WTC11 (cell line): ENCODE measurements around the gene MLF2. TPM values are rescaled to one million over a fixed set of nuclear protein-coding genes. Genes with fewer than 3 reads are reported as not detected.

Experiments used
- ATAC-seq: fragments of 200-7000 bp; cut with Tn5 transposase; 2 replicates; pipeline ENCODE4 v1.10.0; 2021; ENCODE audit warnings: mild to moderate bottlenecking, moderate library complexity
- CTCF ChIA-PET: fragments of 300-600 bp; sonication (Branson Sonifier 250); formaldehyde crosslinking; loops from one replicate; lab custom pipeline; 2021; ENCODE audit warnings: antibody characterized with exemption; lab: Charles Lee
- POLR2A ChIA-PET: fragments of 350-600 bp; sonication (Branson Sonifier 250); formaldehyde crosslinking; loops from one replicate; lab custom pipeline; 2021; ENCODE audit warnings: antibody characterized with exemption; lab: Charles Lee
- DNase-seq: peaks from one replicate; pipeline ENCODE4 v3.0.0; 2021; ENCODE audit warnings: low spot score
- H3K27ac Mint-ChIP-seq: 2 replicates; pipeline ENCODE4 v1.8.0; 2021; ENCODE audit warnings: mixed read lengths
- H3K27me3 Mint-ChIP-seq: 2 replicates; pipeline ENCODE4 v1.8.0; 2021; ENCODE audit warnings: low read depth, mild to moderate bottlenecking, moderate library complexity, mixed read lengths
- H3K36me3 Mint-ChIP-seq: 2 replicates; pipeline ENCODE4 v1.8.0; 2021; ENCODE audit warnings: mixed read lengths
- H3K4me1 Mint-ChIP-seq: 2 replicates; pipeline ENCODE4 v1.8.0; 2022; ENCODE audit warnings: mixed read lengths
- H3K4me3 Mint-ChIP-seq: 2 replicates; pipeline ENCODE4 v1.8.0; 2021; ENCODE audit warnings: mild to moderate bottlenecking, moderate library complexity, mixed read lengths
- H3K9me3 Mint-ChIP-seq: 2 replicates; pipeline ENCODE4 v1.8.0; 2021; ENCODE audit warnings: mixed read lengths
- CBFB ChIP-seq: sonication (generic); formaldehyde crosslinking; IDR thresholded peaks from 2 replicates; pipeline ENCODE4 v1.8.1; 2022; ENCODE audit warnings: mild to moderate bottlenecking, low read depth, missing genetic modification reagents
- ELF4 ChIP-seq: sonication (generic); formaldehyde crosslinking; IDR thresholded peaks from 2 replicates; pipeline ENCODE4 v1.8.1; 2022; ENCODE audit warnings: low read depth, mild to moderate bottlenecking, moderate library complexity, missing genetic modification reagents
- FOXJ3 ChIP-seq: sonication (generic); formaldehyde crosslinking; IDR thresholded peaks from 2 replicates; pipeline ENCODE4 v1.9.0; 2021; ENCODE audit warnings: missing genetic modification reagents, mild to moderate bottlenecking, borderline replicate concordance
- GABPB1 ChIP-seq: sonication (generic); formaldehyde crosslinking; IDR thresholded peaks from 2 replicates; pipeline ENCODE4 v1.8.1; 2023; ENCODE audit warnings: mild to moderate bottlenecking, missing genetic modification reagents
- GTF2I ChIP-seq: fragments of 250-450 bp; sonication (Bioruptor Pico); conservative IDR thresholded peaks from 2 replicates; pipeline ENCODE4 v1.4.0; 2021; ENCODE audit warnings: mild to moderate bottlenecking
- HMGA2 ChIP-seq: fragments of 250-450 bp; sonication (Bioruptor Pico); IDR thresholded peaks from 2 replicates; pipeline ENCODE4 v1.4.0; 2021; ENCODE audit warnings: mild to moderate bottlenecking, moderate library complexity
- IRF2 ChIP-seq: sonication (generic); formaldehyde crosslinking; IDR thresholded peaks from 2 replicates; pipeline ENCODE4 v1.8.0; 2022; ENCODE audit warnings: low read depth, missing genetic modification reagents, borderline replicate concordance
- MXD4 ChIP-seq: fragments of 250-450 bp; sonication (Bioruptor Pico); IDR thresholded peaks from 2 replicates; pipeline ENCODE4 v1.8.0; 2021; ENCODE audit warnings: mild to moderate bottlenecking, moderate library complexity, borderline replicate concordance
- NFE2L1 ChIP-seq: sonication (generic); formaldehyde crosslinking; IDR thresholded peaks from 2 replicates; pipeline ENCODE4 v1.8.1; 2023; ENCODE audit warnings: missing genetic modification reagents
- NR2C2 ChIP-seq: sonication (generic); formaldehyde crosslinking; IDR thresholded peaks from 2 replicates; pipeline ENCODE4 v1.8.0; 2022; ENCODE audit warnings: mild to moderate bottlenecking, missing genetic modification reagents
- OVOL2 ChIP-seq: fragments of 250-450 bp; sonication (Bioruptor Pico); IDR thresholded peaks from 2 replicates; pipeline ENCODE4 v1.9.0; 2021; ENCODE audit warnings: mild to moderate bottlenecking, borderline replicate concordance
- RELA ChIP-seq: sonication (generic); formaldehyde crosslinking; IDR thresholded peaks from 2 replicates; pipeline ENCODE4 v1.8.1; 2022; ENCODE audit warnings: missing genetic modification reagents, mild to moderate bottlenecking, borderline replicate concordance
- RORB ChIP-seq: fragments of 250-450 bp; sonication (Bioruptor Pico); IDR thresholded peaks from 2 replicates; pipeline ENCODE4 v1.9.0; 2021; ENCODE audit warnings: mild to moderate bottlenecking
- SOX15 ChIP-seq: fragments of 250-450 bp; sonication (Bioruptor Pico); IDR thresholded peaks from 2 replicates; pipeline ENCODE4 v1.9.0; 2021; ENCODE audit warnings: mild to moderate bottlenecking
- SP1 ChIP-seq: sonication (generic); formaldehyde crosslinking; conservative IDR thresholded peaks from 2 replicates; pipeline ENCODE4 v1.8.1; 2022; ENCODE audit warnings: missing genetic modification reagents
- TEAD4 ChIP-seq: sonication (generic); formaldehyde crosslinking; IDR thresholded peaks from 2 replicates; pipeline ENCODE4 v1.8.0; 2022; ENCODE audit warnings: mild to moderate bottlenecking, missing genetic modification reagents
- TP53 ChIP-seq: sonication (generic); formaldehyde crosslinking; IDR thresholded peaks from 2 replicates; pipeline ENCODE4 v1.8.1; 2023; ENCODE audit warnings: mild to moderate bottlenecking, missing genetic modification reagents
- total RNA-seq: library from RNA; stranded (reverse); gene quantifications from 3 replicates; pipeline ENCODE4 v1.2.3, GENCODE V29; 2021
- TF ChIP-seq, protein P1 (sequence below): sonication (generic); formaldehyde crosslinking; IDR thresholded peaks from 2 replicates; pipeline ENCODE4 v1.8.0; 2023; ENCODE audit warnings: mild to moderate bottlenecking, missing genetic modification reagents
- TF ChIP-seq, protein P2 (sequence below): fragments of 250-450 bp; sonication (Bioruptor Pico); IDR thresholded peaks from 2 replicates; pipeline ENCODE4 v1.9.0; 2021; ENCODE audit warnings: mild to moderate bottlenecking
- TF ChIP-seq, protein P3 (sequence below): sonication (generic); formaldehyde crosslinking; IDR thresholded peaks from 2 replicates; pipeline ENCODE4 v1.8.1; 2023; ENCODE audit warnings: mild to moderate bottlenecking, missing genetic modification reagents, borderline replicate concordance

The MLF2 gene
- total RNA-seq, 1 experiment from 2014 or later: 236 TPM

DNA sequence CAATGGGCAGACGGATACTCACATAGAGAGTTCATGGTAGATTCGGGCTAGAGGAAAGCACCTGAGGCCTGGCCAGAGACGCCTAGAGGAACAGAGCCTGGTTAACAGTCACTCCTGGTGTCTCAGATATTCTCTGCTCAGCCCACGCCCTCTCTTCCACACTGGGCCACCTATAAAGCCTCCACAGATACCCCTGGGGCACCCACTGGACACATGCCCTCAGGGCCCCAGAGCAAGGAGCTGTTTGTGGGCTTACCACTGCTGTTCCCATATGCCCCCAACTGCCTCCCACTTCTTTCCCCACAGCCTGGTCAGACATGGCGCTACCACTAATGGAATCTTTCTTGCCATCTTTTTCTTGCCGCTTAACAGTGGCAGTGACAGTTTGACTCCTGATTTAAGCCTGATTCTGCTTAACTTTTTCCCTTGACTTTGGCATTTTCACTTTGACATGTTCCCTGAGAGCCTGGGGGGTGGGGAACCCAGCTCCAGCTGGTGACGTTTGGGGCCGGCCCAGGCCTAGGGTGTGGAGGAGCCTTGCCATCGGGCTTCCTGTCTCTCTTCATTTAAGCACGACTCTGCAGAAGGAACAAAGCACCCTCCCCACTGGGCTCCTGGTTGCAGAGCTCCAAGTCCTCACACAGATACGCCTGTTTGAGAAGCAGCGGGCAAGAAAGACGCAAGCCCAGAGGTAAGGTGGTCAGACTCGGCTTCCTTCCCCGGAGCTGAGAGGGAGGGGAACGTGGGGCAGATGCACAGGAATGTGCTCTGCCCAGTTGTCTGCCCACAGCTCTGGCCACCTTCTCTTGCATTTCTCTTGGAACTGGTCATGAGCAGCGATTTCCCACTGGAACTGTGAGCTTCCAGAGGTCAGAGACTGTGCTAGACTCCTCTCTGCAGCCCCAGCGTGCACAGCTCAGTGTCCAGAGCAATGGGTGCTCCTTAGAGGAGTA is 36.3 kb upstream of the MLF2 start, which contains the start of gene CD4 (continued):
- TF ChIP-seq, protein P1, sequence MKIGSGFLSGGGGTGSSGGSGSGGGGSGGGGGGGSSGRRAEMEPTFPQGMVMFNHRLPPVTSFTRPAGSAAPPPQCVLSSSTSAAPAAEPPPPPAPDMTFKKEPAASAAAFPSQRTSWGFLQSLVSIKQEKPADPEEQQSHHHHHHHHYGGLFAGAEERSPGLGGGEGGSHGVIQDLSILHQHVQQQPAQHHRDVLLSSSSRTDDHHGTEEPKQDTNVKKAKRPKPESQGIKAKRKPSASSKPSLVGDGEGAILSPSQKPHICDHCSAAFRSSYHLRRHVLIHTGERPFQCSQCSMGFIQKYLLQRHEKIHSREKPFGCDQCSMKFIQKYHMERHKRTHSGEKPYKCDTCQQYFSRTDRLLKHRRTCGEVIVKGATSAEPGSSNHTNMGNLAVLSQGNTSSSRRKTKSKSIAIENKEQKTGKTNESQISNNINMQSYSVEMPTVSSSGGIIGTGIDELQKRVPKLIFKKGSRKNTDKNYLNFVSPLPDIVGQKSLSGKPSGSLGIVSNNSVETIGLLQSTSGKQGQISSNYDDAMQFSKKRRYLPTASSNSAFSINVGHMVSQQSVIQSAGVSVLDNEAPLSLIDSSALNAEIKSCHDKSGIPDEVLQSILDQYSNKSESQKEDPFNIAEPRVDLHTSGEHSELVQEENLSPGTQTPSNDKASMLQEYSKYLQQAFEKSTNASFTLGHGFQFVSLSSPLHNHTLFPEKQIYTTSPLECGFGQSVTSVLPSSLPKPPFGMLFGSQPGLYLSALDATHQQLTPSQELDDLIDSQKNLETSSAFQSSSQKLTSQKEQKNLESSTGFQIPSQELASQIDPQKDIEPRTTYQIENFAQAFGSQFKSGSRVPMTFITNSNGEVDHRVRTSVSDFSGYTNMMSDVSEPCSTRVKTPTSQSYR (CRISPR knock-in tag): no peak
- TF ChIP-seq, all 79 proteins: peak for 0

- Mint-ChIP-seq H3K9me3 (no peaks in the 10 kb centered on the region), H3K4me1 (peaks cover 20% of the 10 kb centered on the region), H3K27me3 (peaks cover 5% of the 10 kb centered on the region), H3K36me3 (no peaks in the 10 kb centered on the region), H3K27ac (no peak overlapping the region), H3K4me3 (no peak overlapping the region)
- ChIA-PET CTCF (no interaction called here), POLR2A (no interaction called here)
- DNase-seq: no peak
- no peak for ATAC-seq
- no peak for TF ChIP-seq RELA (CRISPR knock-in tag)
- no peak for TF ChIP-seq SP1 (CRISPR knock-in tag)
- no peak for TF ChIP-seq SOX15
- no peak for TF ChIP-seq GABPB1
- no peak for TF ChIP-seq MXD4 (CRISPR knock-in tag)
- no peak for TF ChIP-seq IRF2 (CRISPR knock-in tag)
- TF ChIP-seq TP53 (CRISPR knock-in tag): no peak
- no peak for TF ChIP-seq TEAD4 (CRISPR knock-in tag)
- no peak for TF ChIP-seq NR2C2 (CRISPR knock-in tag)
- TF ChIP-seq HMGA2 (CRISPR knock-in tag): no peak
- no peak for TF ChIP-seq FOXJ3 (CRISPR knock-in tag)
- no peak for TF ChIP-seq ELF4 (CRISPR knock-in tag)
- TF ChIP-seq OVOL2: no peak
- TF ChIP-seq, protein P2, sequence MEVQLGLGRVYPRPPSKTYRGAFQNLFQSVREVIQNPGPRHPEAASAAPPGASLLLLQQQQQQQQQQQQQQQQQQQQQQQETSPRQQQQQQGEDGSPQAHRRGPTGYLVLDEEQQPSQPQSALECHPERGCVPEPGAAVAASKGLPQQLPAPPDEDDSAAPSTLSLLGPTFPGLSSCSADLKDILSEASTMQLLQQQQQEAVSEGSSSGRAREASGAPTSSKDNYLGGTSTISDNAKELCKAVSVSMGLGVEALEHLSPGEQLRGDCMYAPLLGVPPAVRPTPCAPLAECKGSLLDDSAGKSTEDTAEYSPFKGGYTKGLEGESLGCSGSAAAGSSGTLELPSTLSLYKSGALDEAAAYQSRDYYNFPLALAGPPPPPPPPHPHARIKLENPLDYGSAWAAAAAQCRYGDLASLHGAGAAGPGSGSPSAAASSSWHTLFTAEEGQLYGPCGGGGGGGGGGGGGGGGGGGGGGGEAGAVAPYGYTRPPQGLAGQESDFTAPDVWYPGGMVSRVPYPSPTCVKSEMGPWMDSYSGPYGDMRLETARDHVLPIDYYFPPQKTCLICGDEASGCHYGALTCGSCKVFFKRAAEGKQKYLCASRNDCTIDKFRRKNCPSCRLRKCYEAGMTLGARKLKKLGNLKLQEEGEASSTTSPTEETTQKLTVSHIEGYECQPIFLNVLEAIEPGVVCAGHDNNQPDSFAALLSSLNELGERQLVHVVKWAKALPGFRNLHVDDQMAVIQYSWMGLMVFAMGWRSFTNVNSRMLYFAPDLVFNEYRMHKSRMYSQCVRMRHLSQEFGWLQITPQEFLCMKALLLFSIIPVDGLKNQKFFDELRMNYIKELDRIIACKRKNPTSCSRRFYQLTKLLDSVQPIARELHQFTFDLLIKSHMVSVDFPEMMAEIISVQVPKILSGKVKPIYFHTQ (CRISPR knock-in tag): no peak
- TF ChIP-seq NFE2L1 (CRISPR knock-in tag): no peak
- no peak for TF ChIP-seq CBFB
- TF ChIP-seq RORB (CRISPR knock-in tag): no peak
- TF ChIP-seq, protein P3, sequence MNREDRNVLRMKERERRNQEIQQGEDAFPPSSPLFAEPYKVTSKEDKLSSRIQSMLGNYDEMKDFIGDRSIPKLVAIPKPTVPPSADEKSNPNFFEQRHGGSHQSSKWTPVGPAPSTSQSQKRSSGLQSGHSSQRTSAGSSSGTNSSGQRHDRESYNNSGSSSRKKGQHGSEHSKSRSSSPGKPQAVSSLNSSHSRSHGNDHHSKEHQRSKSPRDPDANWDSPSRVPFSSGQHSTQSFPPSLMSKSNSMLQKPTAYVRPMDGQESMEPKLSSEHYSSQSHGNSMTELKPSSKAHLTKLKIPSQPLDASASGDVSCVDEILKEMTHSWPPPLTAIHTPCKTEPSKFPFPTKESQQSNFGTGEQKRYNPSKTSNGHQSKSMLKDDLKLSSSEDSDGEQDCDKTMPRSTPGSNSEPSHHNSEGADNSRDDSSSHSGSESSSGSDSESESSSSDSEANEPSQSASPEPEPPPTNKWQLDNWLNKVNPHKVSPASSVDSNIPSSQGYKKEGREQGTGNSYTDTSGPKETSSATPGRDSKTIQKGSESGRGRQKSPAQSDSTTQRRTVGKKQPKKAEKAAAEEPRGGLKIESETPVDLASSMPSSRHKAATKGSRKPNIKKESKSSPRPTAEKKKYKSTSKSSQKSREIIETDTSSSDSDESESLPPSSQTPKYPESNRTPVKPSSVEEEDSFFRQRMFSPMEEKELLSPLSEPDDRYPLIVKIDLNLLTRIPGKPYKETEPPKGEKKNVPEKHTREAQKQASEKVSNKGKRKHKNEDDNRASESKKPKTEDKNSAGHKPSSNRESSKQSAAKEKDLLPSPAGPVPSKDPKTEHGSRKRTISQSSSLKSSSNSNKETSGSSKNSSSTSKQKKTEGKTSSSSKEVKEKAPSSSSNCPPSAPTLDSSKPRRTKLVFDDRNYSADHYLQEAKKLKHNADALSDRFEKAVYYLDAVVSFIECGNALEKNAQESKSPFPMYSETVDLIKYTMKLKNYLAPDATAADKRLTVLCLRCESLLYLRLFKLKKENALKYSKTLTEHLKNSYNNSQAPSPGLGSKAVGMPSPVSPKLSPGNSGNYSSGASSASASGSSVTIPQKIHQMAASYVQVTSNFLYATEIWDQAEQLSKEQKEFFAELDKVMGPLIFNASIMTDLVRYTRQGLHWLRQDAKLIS (CRISPR knock-in tag): no peak
- TF ChIP-seq GTF2I: no peak
Observed at GRCh38 chr12:6787309-6787708, 34.4 kb upstream of the MLF2 start.
